T-helper 2 cell treated with Interferon-gamma antibody and Interleukin-4, amounts not matched to agents 5 μg/mL and 100 μg/mL, for 36 hours (primary cell): ENCODE data around the gene UNC5CL.

Experiments used
- DNase-seq: peaks from one replicate; pipeline ENCODE4 v3.0.0; 2021; ENCODE audit warnings: low spot score
- H3K27ac Mint-ChIP-seq: one replicate; pipeline ENCODE4 v1.8.0; 2021; ENCODE audit warnings: mild to moderate bottlenecking, mixed read lengths
- H3K27me3 Mint-ChIP-seq: one replicate; pipeline ENCODE4 v1.8.0; 2021; ENCODE audit warnings: low read depth, mixed read lengths
- H3K36me3 Mint-ChIP-seq: one replicate; pipeline ENCODE4 v1.8.0; 2021; ENCODE audit warnings: low read depth, mixed read lengths
- H3K4me1 Mint-ChIP-seq: one replicate; pipeline ENCODE4 v1.8.0; 2021; ENCODE audit warnings: low read depth, mixed read lengths
- H3K4me3 Mint-ChIP-seq: one replicate; pipeline ENCODE4 v1.8.0; 2022; ENCODE audit warnings: mild to moderate bottlenecking, moderate library complexity, mixed read lengths
- H3K9me3 Mint-ChIP-seq: one replicate; pipeline ENCODE4 v1.8.0; 2021; ENCODE audit warnings: mixed read lengths

The UNC5CL gene

GRCh38 chr6:41040940-41041536 lies 2.0 kb upstream of the UNC5CL start:
- peaks cover 3% of the 10 kb centered on the region for H3K27me3 Mint-ChIP-seq
- H3K27ac Mint-ChIP-seq = no peak overlapping the region
- H3K36me3 Mint-ChIP-seq = no peaks in the 10 kb centered on the region
- no peak overlapping the region for H3K4me3 Mint-ChIP-seq
- H3K9me3 Mint-ChIP-seq = no peaks in the 10 kb centered on the region
- no peak for DNase-seq
- H3K4me1 Mint-ChIP-seq = peaks cover 14% of the 10 kb centered on the region

GRCh38 chr6:41040101-41040939 lies 1.3 kb upstream of the UNC5CL start:
- no peak overlapping the region for H3K4me3 Mint-ChIP-seq
- H3K4me1 Mint-ChIP-seq = peaks cover 14% of the 10 kb centered on the region
- no peak overlapping the region for H3K27ac Mint-ChIP-seq
- peaks cover 3% of the 10 kb centered on the region for H3K27me3 Mint-ChIP-seq
- no peaks in the 10 kb centered on the region for H3K9me3 Mint-ChIP-seq
- no peaks in the 10 kb centered on the region for H3K36me3 Mint-ChIP-seq
- DNase-seq = no peak

- Mint-ChIP-seq H3K27me3 (peaks cover 3% of the 10 kb centered on the region), H3K36me3 (no peaks in the 10 kb centered on the region), H3K4me3 (no peak overlapping the region), H3K9me3 (no peaks in the 10 kb centered on the region), H3K4me1 (peaks cover 14% of the 10 kb centered on the region), H3K27ac (no peak overlapping the region)
- no peak for DNase-seq
Observed at GRCh38 chr6:41038205-41038604, 816 bp downstream of the UNC5CL start.

- Mint-ChIP-seq H3K36me3 (no peaks in the 10 kb centered on the region), H3K4me1 (peaks cover 14% of the 10 kb centered on the region), H3K4me3 (no peak overlapping the region), H3K27me3 (peaks cover 3% of the 10 kb centered on the region), H3K27ac (no peak overlapping the region), H3K9me3 (no peaks in the 10 kb centered on the region)
- DNase-seq = no peak
Observed at GRCh38 chr6:41037107-41037900, 1.7 kb downstream of the UNC5CL start.

GRCh38 chr6:41036601-41037000 lies 2.4 kb downstream of the UNC5CL start:
- H3K27ac Mint-ChIP-seq = no peak overlapping the region
- peaks cover 14% of the 10 kb centered on the region for H3K4me1 Mint-ChIP-seq
- H3K9me3 Mint-ChIP-seq = no peaks in the 10 kb centered on the region
- no peak for DNase-seq
- H3K36me3 Mint-ChIP-seq = no peaks in the 10 kb centered on the region
- no peak overlapping the region for H3K4me3 Mint-ChIP-seq
- peaks cover 3% of the 10 kb centered on the region for H3K27me3 Mint-ChIP-seq

GRCh38 chr6:41036186-41036585 lies 2.8 kb downstream of the UNC5CL start:
- Mint-ChIP-seq H3K4me3 (no peak overlapping the region), H3K36me3 (no peaks in the 10 kb centered on the region), H3K9me3 (no peaks in the 10 kb centered on the region), H3K27me3 (peaks cover 3% of the 10 kb centered on the region), H3K4me1 (peaks cover 14% of the 10 kb centered on the region), H3K27ac (no peak overlapping the region)
- DNase-seq = no peak

GRCh38 chr6:41033776-41034175 lies 5.2 kb downstream of the UNC5CL start:
- peaks cover 9% of the 10 kb centered on the region for H3K4me1 Mint-ChIP-seq
- no peaks in the 10 kb centered on the region for H3K36me3 Mint-ChIP-seq
- H3K4me3 Mint-ChIP-seq = no peak overlapping the region
- no peak for DNase-seq
- no peaks in the 10 kb centered on the region for H3K9me3 Mint-ChIP-seq
- peak overlapping the region; percentile 15 for H3K27ac Mint-ChIP-seq
- peaks cover 3% of the 10 kb centered on the region for H3K27me3 Mint-ChIP-seq

- peaks cover 3% of the 10 kb centered on the region for H3K27me3 Mint-ChIP-seq
- peaks cover 15% of the 10 kb centered on the region for H3K4me1 Mint-ChIP-seq
- H3K27ac Mint-ChIP-seq = no peak overlapping the region
- no peak overlapping the region for H3K4me3 Mint-ChIP-seq
- no peaks in the 10 kb centered on the region for H3K36me3 Mint-ChIP-seq
- H3K9me3 Mint-ChIP-seq = no peaks in the 10 kb centered on the region
- DNase-seq = no peak
Observed at GRCh38 chr6:41032830-41033229, 6.2 kb downstream of the UNC5CL start.

GRCh38 chr6:41028561-41029412 lies 10.2 kb downstream of the UNC5CL start:
- H3K9me3 Mint-ChIP-seq = no peaks in the 10 kb centered on the region
- H3K36me3 Mint-ChIP-seq = no peaks in the 10 kb centered on the region
- H3K27ac Mint-ChIP-seq = peak overlapping the region; percentile 95
- no peak for DNase-seq
- peak overlapping the region; percentile 93 for H3K4me3 Mint-ChIP-seq
- H3K4me1 Mint-ChIP-seq = peaks cover 25% of the 10 kb centered on the region
- H3K27me3 Mint-ChIP-seq = no peaks in the 10 kb centered on the region

GRCh38 chr6:41027799-41028560 lies 11.0 kb downstream of the UNC5CL start:
- Mint-ChIP-seq H3K4me3 (peak overlapping the region; percentile 93), H3K9me3 (no peaks in the 10 kb centered on the region)

GRCh38 chr6:41027241-41027640 lies 11.8 kb downstream of the UNC5CL start:
- no peak for DNase-seq
- Mint-ChIP-seq H3K27me3 (no peaks in the 10 kb centered on the region), H3K9me3 (no peaks in the 10 kb centered on the region), H3K4me3 (peak overlapping the region; percentile 93), H3K27ac (peak overlapping the region; percentile 95), H3K36me3 (no peaks in the 10 kb centered on the region), H3K4me1 (peaks cover 25% of the 10 kb centered on the region)

More at GRCh38 chr6:41027799-41028560, 11.0 kb downstream of the UNC5CL start:
- peak; percentile 83 for DNase-seq
- H3K27me3 Mint-ChIP-seq = no peaks in the 10 kb centered on the region
- H3K36me3 Mint-ChIP-seq = no peaks in the 10 kb centered on the region
- H3K27ac Mint-ChIP-seq = peak overlapping the region; percentile 95
- H3K4me1 Mint-ChIP-seq = peaks cover 25% of the 10 kb centered on the region

- no peaks in the 10 kb centered on the region for H3K27me3 Mint-ChIP-seq
- no peaks in the 10 kb centered on the region for H3K9me3 Mint-ChIP-seq
- DNase-seq = no peak
- peak overlapping the region; percentile 25 for H3K4me3 Mint-ChIP-seq
- H3K27ac Mint-ChIP-seq = no peak overlapping the region
- no peaks in the 10 kb centered on the region for H3K36me3 Mint-ChIP-seq
- H3K4me1 Mint-ChIP-seq = peaks cover 25% of the 10 kb centered on the region
Observed at GRCh38 chr6:41025966-41026530, 13.0 kb downstream of the UNC5CL start.
